K562 (cell line): ENCODE results near the gene CEP250. TPM values are rescaled to one million over a fixed set of nuclear protein-coding genes. Genes with fewer than 3 reads are reported as not detected.

Experiments
- ATAC-seq: fragments of 200-7000 bp; cut with Tn5 transposase; 3 replicates; pipeline ENCODE4 v1.9.1; 2020; ENCODE audit warnings: moderate library complexity
- BruUV-seq: library from RNA; stranded (reverse); fragments of 400-500 nt; replicated peaks from 2 replicates; lab custom pipeline; 2021; lab: Mats Ljungman, UMichigan
- CTCF ChIA-PET: fragments of 300-600 bp; formaldehyde crosslinking; extraction: SDS; loops from one replicate; lab custom pipeline; 2021; ENCODE audit warnings: low intra/inter-chr PET ratio; lab: Yijun Ruan, JAX
- POLR2A ChIA-PET: fragments of 300-600, 350-650 bp; sonication (Branson Sonifier 250); formaldehyde crosslinking; extraction: SDS; loops from one replicate; lab custom pipeline; 2021; ENCODE audit warnings: antibody characterized with exemption, inconsistent platforms; lab: Yijun Ruan, JAX
- DNase-seq, 4 experiments: peaks; one replicate each; pipeline versions ENCODE4 v3.0.0 to v3.0.0-alpha.2; 2011 to 2018; ENCODE audit warnings: low spot score in 3 of 4, mixed read lengths in 3 of 4; ENCODE audit errors: extremely low read depth in 1 of 4
- FAIRE-seq: peaks from 2 replicates; lab custom pipeline; 2011; peaks lifted over from hg19 to GRCh38; lab: Jason Lieb, UNC
- H2AFZ ChIP-seq: 2 replicates; pipeline ENCODE4 v1.6.0; 2011; ENCODE audit warnings: low read depth, low read length, control low read depth, inconsistent platforms
- H3K27ac ChIP-seq: fragments of 200-600 bp; 3 replicates; pipeline ENCODE4 v1.8.0; 2011; ENCODE audit warnings: low read depth, mild to moderate bottlenecking, control low read depth, inconsistent platforms, low read length, moderate library complexity, mixed read lengths; ENCODE audit errors: extremely low read depth
- H3K27me3 ChIP-seq, 2 experiments: fragments of 300-600 bp in 1 of 2; 2 replicates in 1 of 2; 3 replicates in 1 of 2; pipeline versions ENCODE4 v1.6.0 to v1.8.0; 2011; ENCODE audit warnings: inconsistent platforms in 2 of 2, low read length in 2 of 2, mild to moderate bottlenecking in 1 of 2, mixed read lengths in 1 of 2, moderate library complexity in 1 of 2; ENCODE audit not compliant: control insufficient read depth in 2 of 2, insufficient read depth in 2 of 2
- H3K36me3 ChIP-seq: fragments of 300-600 bp; 3 replicates; pipeline ENCODE4 v1.8.0; 2011; ENCODE audit warnings: mild to moderate bottlenecking, low read length, inconsistent platforms; ENCODE audit not compliant: control insufficient read depth, insufficient read depth
- H3K4me1 ChIP-seq, 2 experiments: fragments of 200-600 bp in 1 of 2; replicated peaks in 1 of 2; 2 replicates in 1 of 2; 3 replicates in 1 of 2; pipeline versions ENCODE4 v1.5.1 to v1.8.0; 2011; ENCODE audit warnings: inconsistent platforms in 2 of 2, low read length in 2 of 2, mild to moderate bottlenecking in 1 of 2, mixed read lengths in 1 of 2, moderate library complexity in 1 of 2; ENCODE audit not compliant: control insufficient read depth in 2 of 2, insufficient read depth in 2 of 2
- H3K4me2 ChIP-seq: 2 replicates; pipeline ENCODE4 v1.6.1; 2011; ENCODE audit warnings: low read length, control low read depth, inconsistent platforms, mixed read lengths; ENCODE audit not compliant: insufficient read depth
- H3K4me3 ChIP-seq: fragments of 200-600 bp; sonication (generic), shearing (Covaris generic); 2 replicates; pipeline ENCODE4 v1.5.1; 2016; ENCODE audit warnings: control low read depth, inconsistent platforms
- H3K79me2 ChIP-seq: fragments of 200-600 bp; 3 replicates; pipeline ENCODE4 v1.8.0; 2011; ENCODE audit warnings: low read length, inconsistent platforms; ENCODE audit not compliant: control insufficient read depth, insufficient read depth
- H3K9ac ChIP-seq, 2 experiments: 2 replicates each; pipeline versions ENCODE4 v1.6.0 to v1.6.1; 2011; ENCODE audit warnings: low read depth in 2 of 2, low read length in 2 of 2, control low read depth in 1 of 2, inconsistent platforms in 1 of 2, mild to moderate bottlenecking in 1 of 2, mixed read lengths in 1 of 2; ENCODE audit not compliant: insufficient read depth in 1 of 2
- H3K9me1 ChIP-seq: one replicate; pipeline ENCODE4 v1.6.0; 2011; ENCODE audit warnings: inconsistent platforms, mild to moderate bottlenecking, low read length, moderate library complexity; ENCODE audit not compliant: control insufficient read depth, insufficient read depth
- H3K9me3 ChIP-seq: replicated peaks from 2 replicates; pipeline ENCODE4 v1.5.1; 2011; ENCODE audit warnings: low read depth, low read length, inconsistent platforms; ENCODE audit not compliant: control insufficient read depth, insufficient read depth
- H4K20me1 ChIP-seq: replicated peaks from 2 replicates; pipeline ENCODE4 v1.6.1; 2011; ENCODE audit warnings: low read length, inconsistent platforms, mixed read lengths; ENCODE audit not compliant: control insufficient read depth, insufficient read depth
- CEBPG ChIP-seq, 3 experiments: fragments of 200-800 bp in 1 of 3; sonication (Bioruptor generic) in 1 of 3; sonication (generic) in 1 of 3; formaldehyde crosslinking in 1 of 3; IDR thresholded peaks in 2 of 3; conservative IDR thresholded peaks in 1 of 3; 2 replicates each; pipeline versions ENCODE4 v1.6.1 to v1.8.0; 2016 to 2022; ENCODE audit warnings: missing compliant biosample characterization in 2 of 3, missing genetic modification characterization in 2 of 3, mild to moderate bottlenecking in 1 of 3, missing genetic modification reagents in 1 of 3
- MEIS2 ChIP-seq: fragments of 450-650 bp; IDR thresholded peaks from 2 replicates; pipeline ENCODE4 v1.6.1; 2014; ENCODE audit warnings: mild to moderate bottlenecking; ENCODE audit not compliant: partially characterized antibody
- TEAD4 ChIP-seq, 2 experiments: sonication (generic) in 1 of 2; formaldehyde crosslinking in 1 of 2; IDR thresholded peaks; 2 replicates each; pipeline versions ENCODE4 v1.6.1 to v1.8.0; 2012 to 2022; ENCODE audit warnings: borderline replicate concordance in 1 of 2, inconsistent platforms in 1 of 2, low read length in 1 of 2, mild to moderate bottlenecking in 1 of 2, missing genetic modification reagents in 1 of 2
- WGBS: fragments of 100-300 bp; shearing (Covaris generic); methylation state at CpG from one replicate; pipeline ENCODE4 v1.1.6; 2016; ENCODE audit warnings: low coverage, mixed read lengths; ENCODE audit not compliant: insufficient coverage; ENCODE audit errors: missing lambda C conversion rate; 5-methylcytosine and 5-hydroxymethylcytosine counted together
- in situ Hi-C: fragments of 300-500 bp; cut with MboI; formaldehyde crosslinking; loops from 4 replicates; pipeline ENCODE4 v1.15.0; 2018; ENCODE audit warnings: inconsistent platforms, mixed read lengths
- intact Hi-C: fragments of 100-400 bp; cut with micrococcal nuclease; formaldehyde crosslinking; loops from 2 replicates; pipeline ENCODE4 v1.14.2; 2022
- polyA plus RNA-seq, 8 experiments: library from polyadenylated mRNA; depleted of rRNA in 4 of 8; stranded (reverse) in 5 of 8; unstranded in 3 of 8; fragments of >200 nt; fragmentation: Nextera tagmentation in 2 of 8; fragmentation: Illumina TruSeq in 1 of 8; extraction: Ambion mirVana in 2 of 8; extraction: Trizol in 1 of 8; gene quantifications; 2 replicates each; pipeline versions ENCODE4 v1.2.1 to v1.2.3, GENCODE V29; 2011 to 2014; ENCODE audit warnings: inconsistent platforms in 1 of 8, missing spikeins in 1 of 8
- total RNA-seq, 7 experiments: library from RNA; depleted of rRNA in 6 of 7; stranded (reverse); fragments of >200 nt in 6 of 7; fragmentation: Illumina TruSeq in 2 of 7; extraction: Trizol in 2 of 7; gene quantifications; 2 replicates each; pipeline versions ENCODE4 v1.2.1 to v1.2.3, GENCODE V29; 2011 to 2021; ENCODE audit warnings: low replicate concordance in 1 of 7

CEP250 gene
- total and polyA plus RNA-seq, 9 of the 15 experiments (the other 6 are each of a cell fraction or from before 2014, with no cell fraction given): 2.5 to 41.9 (median 20.5) TPM

DNA sequence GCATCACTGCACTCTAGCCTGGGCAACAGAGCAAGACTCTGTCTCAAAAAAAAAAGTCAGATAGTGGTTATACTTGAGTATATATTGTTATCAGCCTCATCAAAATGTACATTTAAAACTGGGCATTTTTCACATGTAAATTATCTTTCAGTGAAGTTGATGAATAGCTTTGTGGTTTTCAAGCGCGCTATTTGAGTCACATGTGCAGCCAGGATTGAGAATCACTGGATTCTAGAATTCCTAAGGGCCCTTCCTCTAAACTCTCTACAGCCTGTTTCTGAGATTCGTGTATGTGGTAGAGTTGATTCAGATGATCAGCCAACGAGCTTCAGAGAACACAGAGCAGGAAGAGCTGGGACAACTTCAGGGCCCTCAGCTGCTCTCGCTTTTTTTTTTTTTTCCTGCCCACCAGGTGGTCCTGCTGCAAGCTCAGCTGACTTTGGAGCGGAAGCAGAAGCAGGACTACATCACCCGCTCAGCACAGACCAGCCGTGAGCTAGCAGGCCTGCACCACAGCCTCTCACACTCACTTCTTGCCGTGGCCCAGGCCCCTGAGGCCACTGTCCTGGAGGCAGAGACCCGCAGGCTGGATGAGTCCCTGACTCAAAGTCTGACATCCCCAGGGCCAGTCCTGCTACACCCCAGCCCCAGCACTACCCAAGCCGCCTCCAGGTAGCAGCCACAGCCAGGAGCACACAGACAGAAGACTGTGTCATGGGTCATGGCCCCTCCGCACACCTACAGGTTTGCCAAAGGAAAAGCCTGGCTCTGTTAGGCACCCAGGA lies 55.7 kb downstream of the CEP250 start:
- H3K27ac ChIP-seq: no peak overlapping the region
- FAIRE-seq (no peak), ATAC-seq (no peak), DNase-seq (no peak)
- peaks cover 7 to 18% of the 10 kb centered on the region in 2 experiments; a peak in 4 of 5 replicates for H3K4me1 ChIP-seq
- TSS peak; percentile 45 for BruUV-seq
- H3K9me3 ChIP-seq: no peaks in the 10 kb centered on the region
- peaks cover 59% of the 10 kb centered on the region; the same call in 2 of the 3 replicates for H3K36me3 ChIP-seq
- POLR2A ChIA-PET: interaction anchor here (0.8 to 1.6 kb wide), 3 partner anchors 8 to 18 kb away, joined by 3 read pairs; no protein-coding TSS in a partner anchor
- WGBS: 74% methylated on average over 12 of the region's 12 CpGs
- intact Hi-C loops (loop anchor here (5.0 kb wide), 1 partner anchor 91 kb away; no protein-coding TSS in a partner anchor), in situ Hi-C loops (no loop called here)
- H3K9ac ChIP-seq: peak overlapping the region in 1 of 2 experiments; percentile 1; a peak in 1 of 4 replicates
- H2AFZ ChIP-seq: no peak overlapping the region
- TF ChIP-seq CEBPG (CRISPR knock-in tag; IDR thresholded peaks at IDR 0.05): no peak
- 0 out of 4 replicates have a peak, but pooled peaks of 1 of the 2 experiments have one; percentile 19 for TF ChIP-seq CEBPG (tag; conservative IDR thresholded peaks at IDR 0.05 in 1 of 2, IDR thresholded peaks at IDR 0.05 in 1 of 2)
- TF ChIP-seq TEAD4 (IDR thresholded peaks at IDR 0.05; ENCODE audit: low read length): no peak
- no peak for TF ChIP-seq TEAD4 (CRISPR knock-in tag; IDR thresholded peaks at IDR 0.05; ENCODE audit: borderline replicate concordance)
- peak; percentile 73 for TF ChIP-seq MEIS2
- CTCF ChIA-PET: interaction anchor here (0.7 to 1.7 kb wide), 3 partner anchors 30 to 481 kb away, joined by 3 to 7 read pairs (median 6); no protein-coding TSS in a partner anchor
- H3K27me3 ChIP-seq: no peaks in the 10 kb centered on the region
- H3K4me3 ChIP-seq: no peak overlapping the region
- H3K79me2 ChIP-seq: no peaks in the 10 kb centered on the region
- no peaks in the 10 kb centered on the region for H3K9me1 ChIP-seq
- H3K4me2 ChIP-seq: no peak overlapping the region
- peaks cover 3% of the 10 kb centered on the region; the same call in 1 of the 2 replicates for H4K20me1 ChIP-seq
